Activated CD4-positive, alpha-beta T cell treated with anti-CD3 and anti-CD28 coated beads, Interleukin-2, Interleukin-4, amounts not matched to agents 100 ng/mL and 50 ng/mL, durations not matched to agents 16 hours and 8 hours (primary cell): Measurements from ENCODE around the gene CORO1A.
"Not testable (repeated sequence)": the region's sequence is repeated elsewhere in the genome, so short reads cannot be mapped to it uniquely, and the experiment has no call there.

Source experiments
- DNase-seq: peaks from one replicate; pipeline ENCODE4 v3.0.0-alpha.2; 2020; ENCODE audit warnings: low spot score

Gene CORO1A

DNA sequence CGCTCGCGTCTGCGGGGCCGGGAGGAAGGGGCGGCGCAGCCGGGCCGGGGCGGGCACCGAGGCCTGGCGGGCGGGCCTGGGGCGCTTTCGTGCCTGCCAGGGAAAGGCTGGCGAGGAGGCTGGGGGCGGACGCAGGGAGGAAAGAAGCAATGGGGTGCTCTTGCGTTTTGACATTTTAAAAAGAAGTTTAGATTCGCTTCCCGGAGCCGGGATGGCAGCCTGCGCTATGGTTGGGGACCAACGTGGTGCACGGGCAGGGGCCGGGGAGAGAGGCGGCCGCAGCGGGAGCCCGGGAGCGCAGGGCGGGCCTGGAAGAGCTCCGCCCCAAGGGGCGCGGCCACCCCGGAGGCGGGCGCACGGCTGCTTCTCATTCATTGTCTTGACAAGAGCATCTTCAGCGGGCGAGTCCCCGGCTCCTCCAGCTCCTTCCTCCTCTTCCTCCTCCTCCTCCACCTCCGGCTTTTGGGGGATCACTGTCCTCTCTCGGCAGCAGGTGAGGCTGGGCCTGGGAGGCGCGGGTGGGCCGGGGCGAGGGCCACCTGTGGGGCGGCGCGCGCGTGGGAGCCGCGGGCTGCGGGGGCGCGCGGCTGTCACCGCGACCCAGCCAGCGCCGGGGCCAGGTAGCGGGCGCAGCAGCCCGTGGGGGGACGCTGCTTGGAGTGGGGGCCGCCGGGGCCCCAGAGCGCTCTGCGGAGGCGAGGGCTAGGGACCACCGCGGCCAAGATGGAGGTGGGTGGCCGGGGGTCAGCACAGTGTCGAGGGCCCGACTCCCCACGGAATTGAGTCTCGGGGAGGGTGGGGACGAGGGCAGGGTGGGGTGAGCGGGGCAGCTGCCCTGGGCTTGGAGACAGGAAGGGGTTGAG, at the start of gene CORO1A:
TSS of gene CORO1A (plus strand) at position 370 of the 863 bp plus-strand sequence. CDS start 1,608 bp downstream, outside the sequence.
- DNase-seq: peak; percentile 92

DNA sequence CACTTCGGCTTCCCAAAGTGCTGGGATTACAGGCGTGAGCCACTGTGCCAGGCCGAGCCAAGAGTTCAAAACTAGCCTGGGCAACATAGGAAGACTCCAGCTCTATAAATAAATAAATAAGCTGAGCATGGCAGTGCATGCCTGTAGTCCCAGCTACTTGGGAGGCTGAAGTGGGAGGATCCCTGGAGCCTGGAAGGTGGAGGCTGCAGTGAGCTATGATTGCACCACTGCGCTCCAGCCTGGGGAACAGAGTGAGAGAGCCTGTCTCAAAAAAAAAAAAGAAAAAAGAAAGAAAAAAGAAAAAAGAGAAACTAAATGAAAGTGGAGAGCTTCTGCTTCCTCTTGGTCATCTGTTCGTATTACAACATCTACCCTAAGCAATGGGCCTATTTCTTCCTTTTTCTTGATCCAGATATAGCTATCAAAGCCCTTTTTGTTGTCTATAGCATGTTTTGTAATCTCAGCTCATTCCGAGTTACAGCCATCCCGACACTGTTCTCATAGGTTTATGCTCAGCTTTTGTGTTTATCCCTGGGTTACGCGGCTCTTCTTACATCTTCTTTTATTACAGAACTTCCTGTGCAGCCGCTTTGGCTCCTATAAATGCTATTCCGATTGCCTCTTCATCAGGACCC, 46.3 kb upstream of the CORO1A start:
- no peak for DNase-seq

DNA sequence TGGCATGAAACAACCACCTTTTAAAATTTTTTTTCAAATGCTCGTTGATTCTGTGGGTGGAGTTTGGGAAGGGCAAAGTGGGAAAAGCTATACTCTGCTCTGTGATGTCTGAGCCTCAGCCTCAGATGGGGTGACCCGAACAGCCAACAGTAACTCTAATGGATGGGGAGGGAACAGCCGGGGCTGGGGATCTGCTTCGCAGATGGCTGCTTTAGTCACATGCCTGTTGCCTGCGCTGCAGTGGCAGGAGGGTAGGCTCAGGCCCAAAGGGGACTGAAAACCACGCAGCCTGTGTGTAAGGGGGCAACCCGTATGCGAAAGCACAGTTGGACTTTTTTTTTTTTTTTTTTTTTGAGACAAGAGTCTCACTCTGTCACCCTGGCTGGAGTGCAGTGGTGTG, 45.5 kb upstream of the CORO1A start:
- DNase-seq: no peak

DNA sequence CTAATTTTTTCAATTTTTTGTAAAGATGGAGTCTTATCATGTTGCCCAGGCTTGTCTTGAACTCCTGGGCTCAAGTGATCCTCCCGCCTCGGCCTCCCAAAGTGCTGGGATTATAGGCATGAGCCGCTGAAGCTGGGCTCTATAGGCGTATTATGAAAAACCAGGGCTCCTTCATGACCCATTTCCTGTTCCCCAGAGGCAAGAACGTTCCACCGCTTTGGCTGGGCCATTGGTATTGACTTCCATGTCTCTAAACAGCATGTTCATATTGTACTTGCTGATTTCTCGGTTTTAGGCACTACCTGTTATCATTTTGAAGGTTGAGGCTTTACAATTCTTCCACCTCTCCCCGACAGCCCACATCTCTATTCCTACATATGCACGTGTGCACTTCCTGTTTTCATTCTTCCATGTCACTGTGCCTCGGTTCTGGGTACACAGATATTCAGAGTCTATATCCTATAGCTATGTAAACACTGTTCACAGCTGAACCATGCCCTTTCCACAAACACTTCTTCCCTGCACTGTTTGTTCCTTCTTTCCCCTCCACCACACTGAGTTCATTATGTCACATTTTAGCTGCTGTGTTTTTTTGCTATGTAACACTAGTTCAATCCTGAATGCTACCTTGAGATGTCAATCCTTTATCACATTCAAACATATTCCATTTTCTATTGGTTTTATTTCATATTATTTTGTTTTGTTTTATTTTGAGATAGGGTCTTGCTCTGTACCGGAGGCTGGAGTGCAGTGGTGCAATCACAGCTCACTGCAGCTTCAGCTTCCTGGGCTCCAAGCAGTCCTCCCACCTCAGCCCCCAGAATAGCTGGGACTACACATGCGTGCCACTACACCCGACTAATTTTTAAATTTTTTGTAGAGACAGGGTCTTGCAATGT, 43.6 kb upstream of the CORO1A start:
- no peak for DNase-seq

DNA sequence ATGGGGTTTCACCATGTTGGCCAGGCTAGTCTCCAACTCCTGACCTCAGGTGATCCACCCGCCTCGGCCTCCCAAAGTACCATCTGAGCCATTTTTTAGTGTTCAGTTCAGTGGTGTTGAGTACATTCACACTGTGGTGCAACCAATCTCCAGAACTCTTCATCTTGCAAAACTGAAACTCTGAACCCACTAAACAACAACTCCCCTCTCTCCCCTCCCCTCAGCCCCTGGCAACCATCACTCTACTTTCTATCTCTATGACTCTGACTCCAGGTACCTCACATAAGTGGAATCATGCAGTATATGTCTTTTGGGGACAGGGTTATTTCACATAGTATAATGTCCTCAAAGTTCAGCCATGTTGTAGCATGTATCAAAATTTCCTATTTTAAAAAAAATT, 41.7 kb upstream of the CORO1A start:
- DNase-seq: no peak

DNA sequence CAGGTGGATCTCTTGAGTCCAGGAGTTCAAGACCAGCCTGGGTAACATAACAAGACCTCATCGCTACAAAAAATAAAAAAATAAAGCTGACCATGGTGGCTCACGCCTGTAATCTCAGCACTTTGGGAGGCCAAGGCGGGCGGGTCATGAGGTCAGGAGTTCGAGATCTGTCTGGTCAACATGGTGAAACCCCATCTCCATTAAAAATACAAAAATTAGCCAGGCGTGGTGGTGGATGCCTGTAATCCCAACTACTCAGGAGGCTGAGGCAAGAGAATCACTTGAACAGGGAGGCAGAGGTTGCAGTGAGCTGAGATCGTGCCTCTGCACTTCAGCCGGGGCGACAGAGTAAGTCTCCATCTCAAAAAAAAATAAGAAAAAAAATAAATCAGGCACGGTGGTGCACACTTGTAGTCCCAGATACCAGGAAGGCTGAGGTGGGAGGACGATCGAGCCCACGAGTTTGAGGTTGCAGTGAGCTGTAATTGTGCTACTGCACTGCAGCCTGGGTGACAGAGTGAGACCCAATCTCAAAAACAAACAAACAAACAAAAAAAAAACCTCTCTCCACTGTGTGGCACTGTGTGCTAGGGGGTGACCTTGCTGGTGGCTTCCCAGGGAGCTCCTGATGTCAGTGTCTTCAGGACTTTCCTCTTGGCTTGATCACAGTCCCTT, 40.6 kb upstream of the CORO1A start:
- peak; percentile 16 for DNase-seq

DNA sequence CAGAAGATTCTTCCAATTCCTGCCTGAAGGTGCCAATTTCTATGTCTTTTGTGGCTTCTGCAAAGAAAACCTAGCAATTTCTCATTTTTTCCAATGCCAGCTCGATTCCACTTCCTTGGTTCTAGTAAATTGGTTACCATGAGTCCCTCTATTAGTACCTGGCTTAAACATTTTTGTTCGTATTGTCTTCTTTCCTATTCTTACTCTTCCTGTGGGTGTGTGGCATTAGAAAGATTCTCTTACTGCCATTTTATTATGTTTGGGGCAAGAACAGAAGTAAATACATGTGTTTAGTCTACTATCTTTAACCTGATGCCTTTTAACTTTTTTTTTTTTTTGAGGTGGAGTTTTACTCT, 40.1 kb upstream of the CORO1A start:
- DNase-seq: no peak

DNA sequence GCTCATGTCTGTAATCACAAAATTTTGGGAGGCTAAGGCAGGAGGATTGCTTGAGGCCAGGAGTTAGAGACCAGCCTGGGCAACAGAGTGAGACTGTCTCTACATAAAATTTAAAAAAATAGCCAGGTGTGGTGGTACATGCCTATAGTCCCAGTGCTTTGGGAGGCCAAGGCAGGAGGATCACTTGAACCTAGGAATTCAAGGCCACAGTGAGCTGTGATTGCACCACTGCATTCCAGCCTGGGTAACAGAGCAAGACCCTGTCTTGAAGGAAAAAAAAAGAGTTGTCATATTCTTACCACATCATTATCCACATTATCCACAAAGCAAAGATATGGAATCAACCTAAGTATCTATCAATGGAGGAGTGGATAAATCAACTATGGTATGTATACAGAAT, 39.4 kb upstream of the CORO1A start:
- no peak for DNase-seq

DNA sequence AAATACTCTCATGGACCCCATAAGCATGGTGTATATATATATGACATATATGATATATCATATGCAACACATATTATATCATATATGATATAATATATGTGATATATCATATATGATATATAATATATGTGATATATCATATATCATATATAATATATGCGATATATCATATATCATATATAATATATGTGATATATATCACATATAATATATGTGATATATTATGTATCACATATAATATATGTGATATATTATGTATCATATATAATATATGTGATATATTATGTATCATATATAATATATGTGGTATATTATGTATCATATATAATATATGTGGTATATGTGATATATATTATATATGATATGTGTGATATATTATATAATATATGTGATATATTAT, 38.5 kb upstream of the CORO1A start:
- no peak for DNase-seq

DNA sequence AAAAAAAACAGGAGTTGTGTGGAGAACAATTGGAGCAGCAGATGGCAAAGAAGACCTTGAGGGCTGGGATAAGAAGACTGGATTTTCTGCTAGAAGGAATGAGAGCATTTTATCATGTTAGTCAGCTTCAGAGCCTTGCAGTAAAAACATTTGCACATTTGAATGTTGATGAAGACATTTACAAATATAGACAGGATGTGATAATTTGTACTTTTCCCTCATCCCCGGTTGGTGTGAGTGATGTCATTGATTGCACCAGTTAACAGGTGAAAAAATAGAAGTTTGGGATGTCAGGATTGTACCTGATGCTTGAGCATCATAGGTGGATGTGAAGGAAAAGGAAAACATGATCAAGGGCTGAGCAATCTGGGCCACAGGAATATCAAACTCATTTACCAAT, 37.7 kb upstream of the CORO1A start:
- no peak for DNase-seq

DNA sequence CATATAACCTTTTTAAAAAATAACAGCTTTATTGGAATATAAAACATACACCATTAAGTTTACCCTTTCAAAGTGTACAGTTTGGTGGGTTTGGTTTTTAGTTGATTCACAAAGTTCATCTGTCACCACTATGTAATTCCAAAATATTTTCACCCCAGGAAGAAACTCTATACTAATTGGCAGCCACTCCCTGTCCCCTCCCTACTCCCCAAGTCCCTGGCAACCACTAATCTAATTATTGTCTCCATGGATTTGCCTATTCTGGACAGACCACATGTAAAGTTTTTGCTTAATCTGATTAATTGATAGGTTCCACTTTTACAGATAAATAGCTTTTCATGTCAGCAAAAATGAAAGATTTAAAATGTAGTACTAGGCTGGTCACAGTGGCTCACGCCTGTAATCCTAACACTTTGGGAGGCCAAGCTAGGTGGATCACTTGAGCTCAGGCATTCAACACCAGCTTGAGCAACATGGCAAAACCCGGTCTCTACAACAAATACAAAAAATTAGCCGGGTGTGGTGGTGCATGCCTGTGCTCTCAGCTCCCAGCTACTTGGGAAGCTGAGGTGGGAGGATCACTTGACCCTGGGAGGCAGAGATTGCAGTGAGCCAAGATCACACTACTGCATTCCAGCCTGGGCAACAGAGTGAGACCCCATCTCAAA, 35.4 kb upstream of the CORO1A start:
- DNase-seq: no peak

DNA sequence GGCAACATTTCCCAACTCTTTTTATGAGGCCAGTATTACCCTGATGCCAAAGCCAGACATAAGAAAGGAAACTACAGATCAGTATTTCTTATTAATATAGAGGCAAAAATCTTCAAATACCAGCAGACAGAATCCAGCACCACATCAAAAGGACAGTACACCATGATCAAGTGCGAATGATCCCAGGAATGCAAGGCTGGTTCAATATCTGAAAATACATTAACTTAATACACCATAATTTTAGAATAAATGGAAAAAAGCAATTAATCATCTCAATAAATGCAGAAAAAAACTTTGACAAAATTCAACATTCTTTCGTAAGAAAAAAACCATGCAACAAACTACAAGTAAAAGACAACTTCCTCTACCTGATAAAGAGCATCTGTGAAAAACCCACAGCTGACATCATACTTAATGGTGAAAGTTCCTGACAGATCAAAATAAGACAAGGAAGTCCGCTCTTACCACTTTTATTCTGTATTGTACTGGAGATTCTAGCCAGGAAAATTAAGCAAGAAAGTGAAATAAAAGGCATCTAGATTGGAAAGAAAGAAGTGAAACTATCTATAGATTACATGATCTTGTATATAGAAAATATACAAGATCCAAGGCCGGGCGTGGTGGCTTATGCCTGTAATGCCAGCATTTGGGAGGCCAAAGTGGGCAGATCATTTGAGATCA, 34.0 kb upstream of the CORO1A start:
- no peak for DNase-seq

DNA sequence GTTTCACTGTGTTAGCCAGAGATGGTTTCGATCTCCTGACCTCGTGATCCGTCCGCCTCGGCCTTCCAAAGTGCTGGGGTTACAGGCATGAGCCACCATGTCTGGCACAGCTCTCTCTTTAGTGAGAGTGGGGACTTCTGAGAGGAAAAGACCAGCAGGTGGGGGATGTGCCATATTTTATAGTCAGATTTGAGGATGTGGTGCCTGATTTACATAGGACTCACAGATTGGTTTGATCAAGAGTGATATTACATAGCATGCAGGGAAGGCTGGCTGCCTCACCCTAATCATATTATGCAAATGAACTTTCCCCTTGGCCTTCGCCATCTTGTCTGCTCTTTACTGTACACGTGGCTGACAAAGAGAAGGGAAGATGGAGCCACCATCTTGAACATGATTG, 32.3 kb upstream of the CORO1A start:
- DNase-seq: no peak

DNA sequence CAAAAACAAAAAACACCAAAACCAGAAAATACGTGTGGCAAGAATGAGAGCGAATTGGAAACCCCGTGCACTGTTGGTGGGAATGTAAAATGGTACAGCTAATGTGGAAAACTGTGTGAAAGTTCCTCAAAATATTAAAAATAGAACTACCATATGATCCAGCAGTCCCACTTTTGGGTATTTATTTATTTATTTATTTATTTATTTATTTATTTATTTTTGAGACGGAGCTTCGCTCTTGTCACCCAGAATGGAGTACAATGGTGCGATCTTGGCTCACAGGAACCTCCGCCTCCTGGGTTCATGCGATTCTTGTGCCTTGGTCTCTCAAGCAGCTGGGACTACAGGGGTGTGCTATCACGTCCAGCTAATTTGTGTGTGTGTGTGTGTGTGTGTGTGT, 30.9 kb upstream of the CORO1A start:
- no peak for DNase-seq

DNA sequence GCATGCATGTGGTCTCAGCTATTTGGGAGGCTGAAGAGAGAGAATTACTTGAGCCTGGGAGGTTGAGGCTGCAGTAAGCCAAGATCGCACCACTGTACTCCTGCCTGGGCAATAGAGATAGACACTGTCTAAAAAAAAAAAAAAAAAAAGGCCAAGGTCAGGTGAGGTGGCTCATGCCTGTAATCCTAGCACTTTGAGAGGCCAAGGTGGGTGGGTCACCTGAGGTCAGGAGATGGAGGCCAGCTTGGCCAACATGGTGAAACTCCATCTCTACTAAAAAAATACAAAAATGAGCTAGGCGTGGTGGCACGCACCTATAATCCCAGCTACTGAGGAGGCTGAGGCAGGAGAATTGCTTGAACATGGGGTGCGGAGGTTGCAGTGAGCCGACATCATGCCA, 28.2 kb upstream of the CORO1A start:
- DNase-seq: no peak

DNA sequence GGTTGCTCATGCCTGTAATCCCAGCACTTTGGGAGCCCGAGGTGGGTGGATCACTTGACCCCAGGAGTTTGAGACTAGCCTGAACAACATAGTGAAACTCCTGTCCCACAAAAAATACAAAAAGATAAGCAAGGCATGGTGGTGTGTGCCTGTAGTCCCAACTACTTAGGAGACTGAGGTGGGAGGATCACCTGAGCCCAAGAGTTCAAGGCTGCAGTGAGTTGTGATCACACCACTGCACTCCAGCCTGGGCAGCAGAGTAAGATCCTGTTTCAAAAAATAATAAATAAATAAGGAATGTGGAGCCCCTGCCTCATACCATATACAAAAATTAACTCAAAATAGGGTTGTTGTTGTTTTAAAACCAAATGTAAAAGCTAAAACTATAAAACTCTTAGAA, 26.2 kb upstream of the CORO1A start:
- DNase-seq: no peak

DNA sequence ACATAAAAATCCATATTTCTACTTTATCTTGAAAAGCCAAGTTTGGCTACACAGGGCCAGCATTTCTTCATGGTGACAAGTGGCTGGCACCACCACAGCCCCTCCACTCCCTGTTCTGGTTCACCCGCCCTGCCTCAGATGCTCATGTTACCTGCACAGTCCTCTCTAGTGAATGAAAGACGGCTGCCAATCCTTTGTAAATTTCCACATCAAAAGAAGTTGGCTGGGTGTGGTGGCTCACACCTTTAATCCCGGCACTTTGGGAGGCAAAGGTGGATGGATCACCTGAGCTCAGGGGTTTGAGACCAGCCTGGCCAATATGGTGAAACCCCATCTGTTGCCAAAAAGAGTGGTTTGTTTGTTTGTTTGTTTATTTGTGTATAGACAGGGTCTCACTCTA, 19.9 kb upstream of the CORO1A start:
- no peak for DNase-seq

DNA sequence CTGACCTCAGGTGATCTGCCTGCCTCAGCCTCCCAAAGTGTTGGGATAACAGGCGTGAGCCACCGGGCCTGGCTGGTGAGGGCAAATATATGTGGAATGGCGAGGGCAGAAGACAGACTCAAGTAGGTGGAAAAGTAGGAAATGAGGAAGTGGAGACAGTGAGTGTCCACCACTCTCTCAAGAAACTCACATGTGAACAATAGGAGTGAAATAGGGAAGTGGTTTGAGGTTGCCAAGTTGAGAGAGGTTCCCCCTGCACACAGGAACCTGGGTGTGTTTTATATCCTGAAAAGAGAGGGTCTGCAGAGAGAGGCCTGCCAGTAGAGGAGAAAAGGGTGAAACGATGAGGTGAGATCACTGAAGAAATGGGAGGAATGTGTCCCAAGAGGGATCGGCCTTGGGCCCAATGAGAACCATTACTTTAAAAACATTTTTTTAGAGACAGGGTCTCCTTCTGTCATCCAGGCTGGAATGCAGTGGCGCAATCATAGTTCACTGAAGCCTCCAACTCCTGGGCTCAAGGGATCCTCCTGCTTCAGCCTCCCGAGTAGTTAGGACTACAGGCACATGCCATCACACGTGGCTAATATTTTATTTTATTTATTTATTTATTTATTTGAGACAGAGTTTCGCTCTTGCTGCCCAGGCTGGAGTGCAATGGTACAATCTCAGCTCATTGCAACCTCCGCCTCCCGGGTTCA, 17.1 kb upstream of the CORO1A start:
- DNase-seq: no peak

DNA sequence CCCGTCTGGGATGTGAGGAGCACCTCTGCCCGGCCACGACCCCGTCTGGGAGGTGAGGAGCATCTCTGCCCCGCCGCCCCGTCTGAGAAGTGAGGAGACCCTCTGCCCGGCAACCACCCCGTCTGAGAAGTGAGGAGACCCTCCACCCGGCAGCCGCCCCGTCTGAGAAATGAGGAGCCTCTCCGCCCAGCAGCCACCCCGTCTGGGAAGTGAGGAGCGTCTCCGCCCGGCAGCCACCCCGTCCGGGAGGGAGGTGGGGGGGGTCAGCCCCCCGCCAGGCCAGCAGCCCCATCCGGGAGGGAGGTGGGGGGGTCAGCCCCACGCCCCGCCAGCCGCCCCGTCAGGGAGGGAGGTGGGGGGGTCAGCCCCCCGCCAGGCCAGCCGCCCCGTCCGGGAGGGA, 14.7 kb upstream of the CORO1A start:
- not testable (repeated sequence) for DNase-seq

DNA sequence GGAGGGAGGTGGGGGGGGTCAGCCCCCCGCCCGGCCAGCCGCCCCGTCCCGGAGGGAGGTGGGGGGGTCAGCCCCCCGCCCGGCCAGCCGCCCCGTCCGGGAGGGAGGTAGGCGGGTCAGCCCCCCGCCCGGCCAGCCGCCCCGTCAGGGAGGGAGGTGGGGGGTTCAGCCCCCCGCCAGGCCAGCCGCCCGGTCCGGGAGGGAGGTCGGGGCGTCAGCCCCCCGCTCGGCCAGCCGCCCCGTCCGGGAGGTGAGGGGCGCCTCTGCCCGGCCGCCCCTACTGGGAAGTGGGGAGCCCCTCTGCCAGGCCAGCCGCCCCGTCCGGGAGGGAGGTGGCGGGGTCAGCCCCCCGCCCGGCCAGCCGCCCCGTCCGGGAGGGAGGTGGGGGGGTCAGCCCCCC, 14.0 kb upstream of the CORO1A start:
- DNase-seq: not testable (repeated sequence)
